ENCODE data around the gene FLT3LG. TPM values are rescaled to one million over a fixed set of nuclear protein-coding genes. Genes with fewer than 3 reads are reported as not detected.

Gene FLT3LG
- total and polyA plus RNA-seq, 2 of the 8 experiments (the other 6 are each of a cell fraction or from before 2014, with no cell fraction given) = 1.6 to 3.2 TPM

DNA sequence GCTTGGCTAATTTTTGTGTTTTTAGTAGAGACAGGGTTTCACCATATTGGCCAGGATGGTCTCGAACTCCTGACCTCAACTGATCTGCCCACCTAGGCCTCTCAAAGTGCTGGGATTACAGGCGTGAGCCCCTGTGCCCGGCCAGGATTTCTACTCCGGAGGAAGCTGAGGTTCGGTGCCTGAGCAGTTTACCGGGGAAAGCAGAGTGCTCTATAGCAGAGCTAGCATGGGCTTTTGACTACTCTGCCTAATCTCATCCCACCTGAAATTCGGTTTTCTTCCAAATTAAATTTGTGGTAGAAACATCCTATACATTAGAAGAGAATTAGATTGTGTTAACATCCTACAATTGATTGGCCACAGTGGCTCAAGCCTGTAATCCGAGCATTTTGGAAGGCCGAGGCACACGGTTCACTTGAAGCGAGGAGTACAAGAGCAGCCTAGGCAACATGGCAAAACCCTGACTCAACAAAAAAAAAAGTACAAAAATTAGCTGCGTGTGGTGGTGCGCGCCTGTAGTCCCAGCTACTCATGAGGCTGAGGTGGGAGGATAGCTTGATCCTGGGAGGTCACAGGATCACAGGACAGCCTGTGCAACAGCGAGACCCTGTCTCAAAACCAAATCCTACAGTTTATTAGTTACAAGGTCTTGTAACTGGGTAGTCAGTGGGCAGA is 15.0 kb downstream of the FLT3LG start:
- DNase-seq (ENCODE audit: low read depth in 1 of 2, low spot score in 2 of 2) = no peak
- CTCF ChIA-PET (ENCODE audit: partially characterized antibody) = interaction anchor here (0.6 to 3.0 kb wide), 5 partner anchors 11 to 1000 kb away, joined by 3 to 9 read pairs (median 3); partner anchors contain the start of genes RPL18 and SPHK2

More for the DNA sequence above, 15.0 kb downstream of the FLT3LG start:
- 22% methylated on average over 15 of the region's 15 CpGs; no CpG with 5 or more reads in 1 of the 2 experiments for WGBS, 2 experiments (ENCODE audit: extremely low coverage in 1 of 2, insufficient coverage in 1 of 2, insufficient read length in 1 of 2, insufficient replicate concordance in 2 of 2, low coverage in 1 of 2, low lambda C conversion rate in 2 of 2, missing lambda C conversion rate in 1 of 2)
- Histone ChIP-seq H2BK5ac (ENCODE audit: low read depth, low read length) (peak overlapping the region; percentile 99), H3K4me1 (replicated peaks in 1 of 4; ENCODE audit: control insufficient read depth in 3 of 4, insufficient read depth in 4 of 4, low read length in 3 of 4) (peaks cover 0 to 8% (median 2%) of the 10 kb centered on the region in 4 experiments; a peak in 3 of 7 replicates), H3K56ac (replicated peaks; ENCODE audit: insufficient read length, low read depth, low read length) (peak overlapping the region; percentile 70), H3K23me2 (ENCODE audit: low read depth, low read length) (peaks cover 12% of the 10 kb centered on the region), H3K27ac (ENCODE audit: low read depth, low read length) (peak overlapping the region; percentile 98), H3K23ac (ENCODE audit: insufficient read length) (no peak overlapping the region), H4K8ac (ENCODE audit: extremely low read depth, insufficient read depth, low read length) (no peak overlapping the region), H3K36me3 (ENCODE audit: control insufficient read depth in 2 of 4, insufficient read depth in 4 of 4, low read length in 3 of 4) (peaks cover 26 to 49% (median 36%) of the 10 kb centered on the region in 4 experiments), H2BK20ac (ENCODE audit: low read length) (no peak overlapping the region), H3K4me3 (ENCODE audit: extremely low read depth in 1 of 4, insufficient read depth in 2 of 4, low read depth in 3 of 4, low read length in 4 of 4) (peak overlapping the region; percentile 96 to 100 (median 100)), H2AK5ac (ENCODE audit: low read depth, low read length) (no peak overlapping the region), H3K14ac (ENCODE audit: insufficient read length) (no peak overlapping the region), H4K20me1 (replicated peaks in 1 of 2; ENCODE audit: control insufficient read depth in 1 of 2, insufficient read depth in 2 of 2, low read length in 2 of 2) (peaks cover 15 to 20% of the 10 kb centered on the region in 2 experiments), H3K4me2 (ENCODE audit: insufficient read depth in 1 of 2, low read depth in 2 of 2, low read length in 2 of 2) (peak overlapping the region; percentile 85 to 98), H3K9me3 (ENCODE audit: insufficient read depth in 2 of 2, low read depth in 1 of 2, low read length in 1 of 2) (no peaks in the 10 kb centered on the region), H3K79me1 (ENCODE audit: low read depth, low read length) (peaks cover 2% of the 10 kb centered on the region; the same call in 1 of the 2 replicates), H3K9ac (replicated peaks in 1 of 4; ENCODE audit: extremely low read depth in 1 of 4, low read depth in 3 of 4, low read length in 3 of 4) (peak overlapping the region; percentile 92 to 100 (median 100)), H4K91ac (replicated peaks; ENCODE audit: insufficient read length, low read length) (no peak overlapping the region), H2BK15ac (ENCODE audit: low read length) (no peak overlapping the region), H3K27me3 (replicated peaks in 1 of 4; ENCODE audit: control insufficient read depth in 3 of 4, extremely low read depth in 1 of 4, insufficient read depth in 3 of 4, low read length in 3 of 4) (no peaks in the 10 kb centered on the region), H3K18ac (ENCODE audit: extremely low read depth, low read length) (peak overlapping the region; percentile 60), H3K79me2 (ENCODE audit: control insufficient read depth in 1 of 2, insufficient read depth in 2 of 2, low read length in 2 of 2) (peaks cover 20 to 31% of the 10 kb centered on the region in 2 experiments), H4K5ac (ENCODE audit: insufficient read length, low read depth, low read length) (peak overlapping the region; percentile 8), H3K4ac (replicated peaks; ENCODE audit: insufficient read length, low read depth, low read length) (peak overlapping the region; percentile 22), H2BK120ac (replicated peaks; ENCODE audit: low read depth, low read length) (no peak overlapping the region), H2BK12ac (ENCODE audit: low read depth, low read length) (no peak overlapping the region), H2AFZ (ENCODE audit: low read length) (no peak overlapping the region)
- no peak for FAIRE-seq
- POLR2A ChIA-PET (ENCODE audit: partially characterized antibody) = interaction anchor here (0.5 to 10.8 kb wide), 37 partner anchors 8 to 561 kb away, joined by 3 to 138 read pairs (median 6); partner anchors contain the start of genes ALDH16A1, FCGRT, NOSIP and PIH1D1
- no peak for TF ChIP-seq RXRA (IDR thresholded peaks at IDR 0.05; ENCODE audit: insufficient read depth, low read depth, low read length)
- peak; percentile 11 for TF ChIP-seq POLR2AphosphoS5 (IDR thresholded peaks at IDR 0.05; ENCODE audit: low read depth, low read length)
- TF ChIP-seq POU5F1 (IDR thresholded peaks at IDR 0.05; ENCODE audit: low read depth, low read length) = no peak
- no peak for TF ChIP-seq SUZ12 (IDR thresholded peaks at IDR 0.05; ENCODE audit: low read length)
- TF ChIP-seq MAFK (IDR thresholded peaks at IDR 0.05; ENCODE audit: low read depth, low read length) = peak; percentile 4; the same call in 1 of the 2 replicates
- TF ChIP-seq TAF7 (optimal IDR thresholded peaks at IDR 0.05; ENCODE audit: borderline replicate concordance, low read depth, low read length) = peak; percentile 11

Measured in H1 (cell line).